Activated CD4-positive, alpha-beta T cell treated with anti-CD3 and anti-CD28 coated beads, Interleukin-2, Interleukin-6, amounts not matched to agents 100 ng/mL and 50 ng/mL, durations not matched to agents 16 hours and 8 hours (primary cell): ENCODE results near the gene CERS5.
A peak's percentile ranks its signal among the peaks of the same experiment; 100 is the strongest.
"Not testable (repeated sequence)": the region's sequence is repeated elsewhere in the genome, so short reads cannot be mapped to it uniquely, and the experiment has no call there.

Source experiments
- DNase-seq: peaks from one replicate; pipeline ENCODE4 v3.0.0-alpha.2; 2020

Gene CERS5

DNA sequence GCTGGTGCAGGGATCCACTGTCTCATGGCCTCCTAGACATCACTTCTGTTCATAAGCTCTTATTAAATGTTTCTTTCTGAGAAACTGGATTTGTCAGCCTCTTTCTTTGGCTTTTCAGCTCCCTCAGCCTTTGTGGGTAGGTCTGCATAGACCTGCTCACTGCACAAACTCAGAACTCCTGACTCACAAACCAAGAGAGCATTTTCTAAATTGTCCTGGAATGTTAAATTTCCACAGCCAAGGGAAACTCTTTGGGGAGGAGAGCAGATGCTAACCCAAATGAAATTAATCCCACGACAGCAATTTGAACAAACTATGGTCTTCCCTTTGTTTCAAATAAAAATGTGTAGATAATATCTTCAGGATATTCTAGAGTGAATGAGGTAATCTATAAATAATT, 19.5 kb upstream of the CERS5 start:
- DNase-seq, result no peak

DNA sequence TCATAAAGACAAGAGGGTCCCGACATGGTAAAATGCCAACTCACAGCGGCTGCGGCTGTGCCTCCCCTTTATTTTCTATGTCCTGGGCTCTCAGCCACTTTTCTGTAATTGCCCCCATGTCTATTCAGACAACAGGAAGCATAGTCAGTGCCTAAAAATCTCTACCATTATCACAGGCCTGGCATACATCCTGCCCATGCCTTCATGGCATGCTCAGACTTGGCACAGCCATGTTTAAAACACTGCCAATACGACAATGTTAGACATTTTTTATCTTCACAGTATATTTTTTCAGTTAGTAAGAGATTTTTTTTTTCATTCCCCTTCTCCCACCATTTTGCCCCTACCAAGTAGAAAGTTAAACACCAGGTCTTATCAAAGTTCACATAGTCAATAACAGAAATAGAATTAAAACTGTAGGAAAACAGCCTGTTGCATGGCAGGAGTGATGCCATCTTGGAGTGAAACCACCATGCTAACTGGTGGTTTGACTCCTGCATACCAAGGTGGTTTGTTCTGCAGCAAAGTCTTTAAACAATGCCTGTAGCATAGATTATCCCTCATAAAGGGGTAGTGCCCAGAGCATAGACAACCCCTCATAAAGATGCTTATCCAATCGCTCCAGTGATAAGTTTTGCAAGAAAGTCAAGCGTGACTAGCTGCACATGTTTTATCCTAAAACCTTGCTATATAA, 18.9 kb upstream of the CERS5 start:
- no peak for DNase-seq

DNA sequence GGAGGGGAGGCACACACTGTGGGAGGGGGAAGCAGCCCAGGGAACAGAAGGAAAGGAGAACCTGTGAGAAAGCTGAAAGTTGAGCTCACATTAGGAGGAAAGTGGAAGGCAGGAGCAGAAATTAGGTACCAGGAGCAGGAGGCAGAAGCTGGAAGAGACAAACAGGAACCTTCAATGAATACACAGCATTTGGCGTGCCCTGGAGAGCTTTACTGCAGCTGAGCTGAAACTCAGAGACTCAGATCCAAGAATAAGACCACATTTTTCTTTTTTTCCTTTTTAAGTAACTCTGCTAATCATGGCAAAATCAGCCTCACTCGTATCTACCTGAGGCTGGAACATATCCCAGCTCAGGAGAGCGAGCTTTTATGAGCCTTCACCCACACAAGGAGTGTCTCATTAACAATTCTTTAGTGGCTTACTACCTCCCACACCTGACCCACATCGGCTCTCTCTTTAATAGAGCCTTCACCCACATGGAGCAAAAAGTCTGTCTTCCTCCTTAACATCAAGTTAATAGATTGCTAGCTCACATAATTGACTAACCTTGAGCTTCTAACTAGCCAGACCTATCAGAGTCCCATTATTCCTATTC, 18.2 kb upstream of the CERS5 start:
- DNase-seq, result no peak

DNA sequence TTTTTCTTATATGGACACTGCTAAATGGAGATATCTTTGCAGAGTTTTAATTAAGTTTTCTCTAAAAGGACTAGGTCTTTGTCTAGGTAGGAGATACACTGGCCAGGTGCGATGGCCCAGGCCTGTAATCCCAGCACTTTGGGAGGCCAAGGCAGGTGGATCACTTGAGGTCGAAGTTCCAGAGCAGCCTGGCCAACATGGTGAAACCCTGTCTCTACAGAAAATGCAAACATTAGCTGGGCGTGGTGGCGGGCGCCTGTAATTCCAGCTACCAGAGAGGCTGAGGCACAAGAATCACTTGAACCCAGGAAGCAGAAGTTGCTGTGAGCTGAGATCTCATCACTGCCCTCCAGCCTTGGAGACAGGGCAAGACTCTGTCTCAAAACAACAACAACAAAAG, 17.1 kb upstream of the CERS5 start:
- no peak for DNase-seq

DNA sequence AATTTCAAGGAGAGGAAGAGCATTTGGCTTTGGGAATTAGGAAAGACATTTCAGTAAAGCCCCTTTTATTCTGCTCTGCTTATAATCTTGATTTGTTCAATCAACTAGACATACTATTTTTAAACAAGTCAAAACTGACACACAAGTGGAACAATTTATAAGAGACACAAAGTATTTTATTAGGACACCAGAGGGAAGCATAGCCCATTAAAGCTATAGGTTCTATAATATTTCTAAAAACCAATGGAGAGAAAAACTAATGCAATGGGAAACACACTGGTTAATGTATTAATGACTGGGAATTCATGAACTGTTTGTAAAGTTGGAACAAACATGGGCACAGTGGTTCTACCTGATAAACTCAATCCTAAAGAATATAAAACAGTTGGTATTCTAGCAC, 15.3 kb upstream of the CERS5 start:
- DNase-seq, result no peak

DNA sequence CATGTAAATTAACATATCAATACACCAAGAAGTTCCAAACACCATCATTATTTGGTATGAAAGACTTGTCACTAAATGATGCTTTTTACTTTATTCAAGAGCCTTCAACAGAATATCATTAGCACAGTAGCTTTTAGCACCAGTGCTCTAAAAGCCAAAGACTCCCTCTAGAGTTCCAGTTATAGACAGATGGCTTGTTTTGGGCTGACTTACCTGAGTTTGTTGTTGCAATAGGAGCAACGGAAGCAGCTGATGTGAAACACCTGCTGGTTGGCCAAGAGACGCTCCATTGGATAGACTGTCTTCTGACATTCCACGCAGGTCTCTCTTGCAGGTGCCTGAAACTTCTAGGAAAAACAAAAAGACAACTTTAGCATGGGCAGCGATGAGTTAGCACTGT, 14.5 kb upstream of the CERS5 start:
- no peak for DNase-seq

DNA sequence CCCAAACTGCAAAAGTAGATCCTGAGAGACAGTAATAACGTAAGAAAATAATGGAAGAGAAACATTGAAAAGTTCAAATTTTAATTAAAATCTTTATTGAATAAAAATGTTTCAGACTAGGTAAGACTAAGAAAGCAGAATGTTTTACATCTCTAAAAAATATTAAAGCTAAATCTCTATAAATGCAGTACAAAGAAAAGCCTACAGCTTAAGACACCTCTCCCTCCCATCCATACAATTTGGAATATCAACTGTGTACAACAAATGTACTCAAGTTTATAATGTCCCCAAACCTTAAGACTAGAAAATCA, 8.5 kb upstream of the CERS5 start:
- no peak for DNase-seq

DNA sequence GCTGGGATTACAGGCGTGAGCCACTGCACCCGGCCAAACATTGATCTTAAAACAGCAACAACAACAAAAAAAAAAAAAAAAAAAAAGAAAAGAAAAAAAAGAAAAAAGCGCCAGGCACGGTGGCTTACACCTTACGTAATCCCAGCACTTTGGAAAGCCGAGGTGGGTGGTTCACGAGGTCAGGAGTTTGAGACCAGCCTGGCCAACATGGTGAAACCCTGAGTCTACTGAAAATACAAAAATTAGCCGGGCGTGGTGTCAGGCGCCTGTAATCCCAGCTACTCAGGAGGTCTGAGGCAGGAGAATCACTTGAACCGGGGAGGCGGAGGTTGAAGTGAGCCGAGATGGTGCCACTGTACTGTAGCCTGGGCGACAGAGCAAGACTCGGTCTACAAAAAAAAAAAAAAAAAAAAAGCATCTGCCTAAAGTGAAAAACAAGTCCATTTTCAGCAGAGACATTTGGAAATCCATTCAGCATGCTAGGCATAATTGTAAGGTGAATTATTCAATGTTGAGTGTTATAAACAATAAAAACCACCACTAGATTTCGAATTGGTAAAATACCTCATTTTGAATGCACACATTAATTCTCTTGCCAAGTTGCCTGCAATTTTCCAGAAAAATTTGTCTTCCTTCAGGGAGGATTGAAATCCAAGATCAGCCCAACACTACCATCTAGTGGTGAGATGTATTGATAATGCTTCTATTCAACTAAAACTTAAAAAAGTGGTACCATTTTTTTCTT, 8.0 kb upstream of the CERS5 start:
- peak; percentile 56 for DNase-seq

DNA sequence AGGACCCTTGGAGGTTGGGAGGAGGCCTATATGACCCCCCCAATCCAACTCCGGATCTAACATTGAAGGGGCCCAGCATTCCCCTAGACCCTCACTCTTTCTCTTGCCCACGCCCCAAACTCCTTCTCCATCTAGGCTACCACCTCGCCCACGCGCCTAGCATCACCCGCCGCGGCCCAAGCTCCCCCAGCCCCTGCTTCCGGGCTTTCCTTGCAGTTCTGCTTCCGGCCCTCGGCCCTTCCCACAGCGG, 445 bp downstream of the CERS5 start:
- DNase-seq, result peak; percentile 67

DNA sequence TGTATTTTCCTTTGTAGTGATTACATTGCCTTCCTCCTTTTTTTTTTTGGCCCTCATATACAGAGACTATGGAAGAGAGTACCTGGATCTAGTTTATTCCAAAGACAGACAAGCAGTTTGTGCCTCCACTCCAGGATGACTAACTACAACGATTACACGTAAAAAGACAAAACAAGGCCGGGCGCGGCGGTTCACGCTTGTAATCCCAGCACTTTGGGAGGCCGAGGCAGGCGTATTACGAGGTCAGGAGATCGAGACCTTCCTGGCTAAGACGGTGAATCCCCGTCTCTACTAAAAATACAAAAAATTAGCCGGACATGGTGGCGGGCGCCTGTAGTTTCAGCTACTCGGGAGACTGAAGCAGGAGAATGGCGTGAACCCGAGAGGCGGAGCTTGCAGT, 2.2 kb downstream of the CERS5 start:
- DNase-seq, result no peak

DNA sequence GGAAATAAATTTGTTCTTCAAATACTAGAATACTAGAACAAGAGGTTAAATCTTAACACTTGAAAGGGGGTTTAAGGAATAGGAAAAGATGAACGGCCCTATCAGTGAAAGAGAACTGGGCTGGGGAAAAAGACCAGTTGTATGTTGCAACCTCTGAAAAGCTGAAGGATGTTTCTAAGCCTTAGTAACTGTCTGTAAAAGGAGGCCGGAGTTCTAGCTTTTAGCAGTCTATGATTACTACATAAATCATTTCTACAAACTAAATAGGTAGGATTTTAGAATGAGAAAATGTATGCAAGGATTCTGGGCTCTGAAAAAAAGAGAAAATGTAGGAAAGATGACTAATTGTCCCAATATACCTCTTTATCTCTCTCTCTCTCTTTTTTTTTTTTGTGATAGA, 4.9 kb downstream of the CERS5 start:
- DNase-seq, result no peak

DNA sequence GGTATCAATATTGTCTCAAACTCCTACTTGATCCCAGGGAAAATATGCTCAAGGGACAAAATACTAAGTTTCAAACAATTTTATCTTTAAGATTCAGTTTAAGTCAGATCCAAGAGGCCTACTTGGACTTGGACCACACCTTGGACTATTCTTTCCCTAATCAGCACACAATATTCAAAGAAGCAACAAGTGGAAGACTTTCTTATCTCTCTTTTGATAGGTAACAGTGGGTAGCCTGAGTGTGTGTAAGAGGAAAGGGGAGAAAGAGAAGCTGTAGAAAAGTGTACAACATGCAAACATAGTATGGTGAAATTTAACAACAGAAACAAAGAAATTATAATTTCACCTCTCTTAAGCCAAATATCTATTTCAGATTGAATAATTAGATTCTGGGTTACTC, 6.5 kb downstream of the CERS5 start:
- DNase-seq, result no peak

DNA sequence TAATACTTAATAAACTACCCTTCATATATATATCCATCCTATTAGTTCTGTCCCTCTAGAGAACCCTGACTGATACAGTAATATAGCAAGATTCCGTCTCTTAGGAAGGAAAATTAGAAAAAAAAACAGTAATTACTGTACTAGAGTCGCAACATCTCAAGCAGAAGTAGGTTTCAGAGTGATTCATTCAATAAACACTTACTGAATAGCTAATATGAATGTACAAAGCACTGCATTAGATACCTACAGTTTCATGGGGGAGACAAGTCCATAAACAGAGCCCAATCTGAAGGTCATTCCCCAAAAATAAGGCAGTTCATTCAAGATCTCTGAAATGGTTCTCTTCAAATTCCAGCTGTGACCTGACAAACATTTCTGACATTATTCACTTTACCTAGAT, 9.9 kb downstream of the CERS5 start:
- DNase-seq, result peak; percentile 20

DNA sequence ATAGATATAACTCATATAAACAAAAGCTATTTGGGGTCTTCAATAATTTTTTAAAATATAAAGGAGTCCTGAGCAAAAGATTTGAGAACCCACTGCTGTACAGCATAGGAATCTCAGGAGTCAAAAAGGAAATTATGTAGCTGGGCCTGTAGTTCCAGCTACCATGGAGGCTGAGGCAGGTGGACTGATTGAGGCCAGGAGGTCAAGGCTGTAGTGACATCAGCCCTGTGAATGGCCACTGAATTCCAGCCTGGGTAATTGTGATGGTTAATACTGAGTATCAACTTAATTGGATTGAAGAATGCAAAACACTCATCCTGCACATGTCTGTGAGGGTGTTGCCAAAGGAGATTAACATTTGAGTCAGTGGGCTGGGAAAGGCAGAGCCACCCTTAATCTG, 10.5 kb downstream of the CERS5 start:
- no peak for DNase-seq

DNA sequence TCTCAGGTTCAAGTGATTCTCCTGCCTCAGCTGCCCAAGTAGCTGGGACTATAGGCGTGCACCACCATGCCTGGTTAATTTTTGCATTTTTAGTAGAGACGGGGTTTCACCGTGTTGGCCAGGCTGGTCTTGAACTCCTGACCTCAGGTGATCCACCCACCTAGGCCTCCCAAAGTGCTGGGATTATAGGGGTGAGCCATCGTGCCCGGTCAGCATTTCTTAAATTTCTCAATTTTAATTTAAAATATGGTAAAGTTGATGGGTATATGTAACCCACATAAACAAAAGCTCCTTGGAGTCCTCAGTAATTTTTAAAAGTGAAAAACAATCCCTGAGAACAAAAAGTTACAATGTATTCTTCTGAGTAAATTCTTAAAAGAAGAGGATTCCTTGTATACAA, 12.2 kb downstream of the CERS5 start:
- not testable (repeated sequence) for DNase-seq

DNA sequence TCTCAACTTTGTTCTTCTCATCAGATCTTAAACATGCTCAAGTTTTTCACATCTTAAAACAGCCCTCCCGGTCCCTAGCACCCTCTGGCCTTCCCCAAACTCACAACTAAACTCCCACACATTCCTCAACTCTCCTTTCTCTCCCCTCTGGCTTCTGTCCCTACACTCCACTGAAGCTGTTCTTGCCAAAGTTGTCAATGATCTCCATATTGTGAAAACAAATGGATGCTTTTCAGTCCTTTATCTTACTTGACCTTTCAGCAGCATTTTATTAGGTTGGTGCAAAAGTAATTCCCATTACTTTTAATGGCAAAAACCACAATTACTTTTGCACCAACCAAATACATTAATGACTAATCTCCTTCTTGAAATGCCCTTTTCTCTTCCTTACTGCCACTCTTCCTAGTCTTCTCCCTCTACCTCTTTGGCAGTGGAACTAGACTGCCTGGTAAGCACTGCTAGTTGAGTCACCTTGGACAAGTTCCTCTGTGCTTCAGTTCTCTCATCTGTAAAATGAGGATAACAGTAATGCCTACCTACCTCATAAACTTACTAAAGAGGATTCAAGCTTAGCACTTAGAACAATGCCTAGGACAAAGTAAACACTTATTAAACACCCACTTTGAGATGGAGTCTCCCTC, 16.0 kb downstream of the CERS5 start:
- DNase-seq, result no peak

DNA sequence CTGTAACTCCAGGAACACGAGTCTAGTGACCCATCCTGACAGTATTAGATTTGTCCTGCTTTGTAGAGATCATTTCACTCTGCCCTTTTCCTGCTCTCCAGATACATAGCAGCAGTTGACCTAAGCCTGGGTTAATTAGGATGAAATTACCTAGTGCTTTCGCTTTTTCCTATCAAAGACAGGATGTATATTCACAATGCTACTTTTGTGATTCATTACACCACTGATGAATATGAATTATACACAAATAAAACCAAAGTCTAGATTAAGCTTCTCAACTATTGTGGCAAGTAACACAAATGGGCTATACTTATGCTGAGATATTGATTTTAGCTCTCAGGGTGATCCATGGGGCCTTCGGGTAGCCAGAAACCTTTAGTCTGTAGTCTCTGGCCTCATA, 17.9 kb downstream of the CERS5 start:
- DNase-seq, result peak; percentile 43

DNA sequence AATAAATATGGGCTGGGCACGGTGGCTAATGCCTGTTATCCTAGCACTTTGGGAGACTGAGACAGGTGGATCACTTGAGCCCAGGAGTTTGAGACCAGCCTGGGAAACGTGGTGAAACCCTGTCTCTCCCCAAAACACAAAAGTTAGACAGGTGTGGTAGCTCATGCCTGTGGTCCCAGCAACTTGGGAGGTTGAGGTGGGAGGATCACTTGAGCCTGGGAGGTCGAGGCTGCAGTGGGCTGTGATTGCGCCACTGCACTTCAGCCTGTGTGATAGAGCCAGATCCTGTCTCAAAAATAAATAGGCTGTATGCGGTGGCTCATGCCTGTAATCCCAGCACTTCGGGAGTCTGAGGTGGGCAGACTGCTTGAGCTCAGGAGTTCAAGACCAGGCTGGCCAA, 19.2 kb downstream of the CERS5 start:
- not testable (repeated sequence) for DNase-seq

DNA sequence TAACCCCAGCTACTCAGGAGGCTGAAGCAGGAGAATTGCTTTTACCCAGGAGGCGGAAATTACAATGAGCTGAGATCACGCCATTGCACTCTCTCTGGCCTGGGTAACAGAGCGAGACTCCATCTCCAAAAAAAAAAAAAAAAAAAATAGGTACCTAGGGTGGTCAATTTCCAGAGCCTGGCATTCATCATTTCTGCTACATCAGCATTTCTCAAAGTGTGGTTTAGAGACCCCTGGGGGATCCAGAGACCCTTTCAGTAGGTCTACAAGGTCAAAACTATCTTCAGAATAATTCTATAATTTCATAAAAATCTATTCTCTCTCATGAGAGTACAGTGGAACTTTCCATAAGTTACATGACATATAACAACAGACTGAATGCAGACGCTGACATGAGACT, 19.9 kb downstream of the CERS5 start:
- no peak for DNase-seq

DNA sequence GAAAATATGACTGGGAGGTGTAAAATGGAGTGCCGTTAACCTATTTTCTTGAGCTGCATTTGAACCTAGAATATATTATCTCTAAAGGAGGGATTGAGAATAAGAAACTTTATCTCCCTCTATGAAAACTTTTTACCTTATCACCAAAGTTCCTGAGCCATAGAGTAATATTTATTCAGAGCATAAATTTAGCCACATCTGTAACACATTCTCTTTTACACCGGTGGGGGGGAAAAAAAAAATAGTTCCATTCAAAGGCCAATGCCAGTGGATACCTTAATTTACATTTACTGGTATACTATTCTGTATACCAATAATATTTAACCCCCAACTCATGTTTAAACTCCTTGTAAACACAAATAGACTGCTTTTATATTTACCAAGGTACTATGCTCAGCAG, 21.7 kb downstream of the CERS5 start:
- DNase-seq, result no peak

DNA sequence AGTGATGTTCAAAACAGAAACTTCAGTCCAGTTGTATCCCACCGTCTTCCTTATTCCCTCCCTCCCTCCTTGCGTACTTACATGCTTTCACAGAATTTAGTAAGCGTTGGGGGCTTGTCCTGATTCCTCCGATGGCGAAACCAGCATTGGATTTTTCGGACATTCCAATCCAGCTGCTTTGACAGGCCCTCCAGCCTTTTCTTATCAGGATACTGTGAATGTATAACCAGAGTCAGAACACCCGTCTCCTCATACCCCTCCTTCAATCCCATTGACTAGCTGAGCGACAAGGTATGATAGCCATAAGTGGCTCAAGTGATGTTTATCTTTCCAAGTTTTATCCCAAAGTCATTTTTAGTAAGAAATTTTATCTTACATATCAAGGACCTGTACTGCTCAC, 24.2 kb downstream of the CERS5 start:
- DNase-seq, result no peak

DNA sequence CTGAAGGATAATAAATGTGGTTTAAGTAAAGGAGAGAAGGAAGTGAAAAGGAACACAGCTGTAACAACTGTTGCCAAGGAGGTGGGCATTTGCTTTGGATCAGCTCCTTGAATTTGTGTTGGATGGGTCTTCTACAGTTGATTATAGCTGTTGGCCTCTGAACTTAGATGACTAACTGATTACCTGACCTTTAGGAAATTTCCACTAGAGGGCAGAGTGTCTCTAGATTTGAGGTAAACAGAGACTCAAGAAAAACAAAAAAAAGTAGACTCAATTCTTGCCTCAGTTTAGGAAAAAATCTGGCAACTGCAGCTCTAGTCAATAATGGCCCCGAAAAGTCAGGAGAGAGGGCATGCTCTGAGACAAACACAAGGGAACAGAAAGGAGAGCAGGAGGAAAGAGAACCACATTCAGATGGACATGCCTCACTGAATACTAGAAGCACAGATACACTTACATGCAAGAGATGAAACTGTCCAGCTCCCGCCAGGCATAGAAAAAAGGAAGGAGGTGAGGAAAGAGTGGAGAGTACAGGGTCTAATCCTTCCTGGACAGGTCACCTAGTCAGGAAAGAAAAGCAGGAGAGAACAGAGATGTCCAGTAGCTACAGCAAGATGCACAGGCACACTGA, 34.5 kb downstream of the CERS5 start:
- DNase-seq, result peak; percentile 70

DNA sequence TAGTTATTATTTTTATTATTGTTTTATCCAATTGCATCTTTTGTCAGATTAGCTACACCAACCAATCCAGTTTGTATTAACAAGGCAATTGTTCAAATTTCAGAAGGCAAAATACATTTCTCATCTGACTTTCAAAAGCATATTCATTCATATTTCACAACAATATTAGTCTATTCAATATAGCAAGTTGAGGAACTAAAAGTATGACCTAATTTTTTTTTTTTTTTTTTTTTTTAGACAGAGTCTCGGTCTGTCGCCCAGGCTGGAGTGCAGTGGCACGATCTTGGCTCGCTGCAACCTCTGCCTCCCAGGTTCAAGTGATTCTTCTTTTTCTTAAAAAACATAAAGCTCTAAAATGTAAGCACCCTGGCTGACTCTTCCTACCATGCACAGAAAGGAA, 37.9 kb downstream of the CERS5 start:
- no peak for DNase-seq

DNA sequence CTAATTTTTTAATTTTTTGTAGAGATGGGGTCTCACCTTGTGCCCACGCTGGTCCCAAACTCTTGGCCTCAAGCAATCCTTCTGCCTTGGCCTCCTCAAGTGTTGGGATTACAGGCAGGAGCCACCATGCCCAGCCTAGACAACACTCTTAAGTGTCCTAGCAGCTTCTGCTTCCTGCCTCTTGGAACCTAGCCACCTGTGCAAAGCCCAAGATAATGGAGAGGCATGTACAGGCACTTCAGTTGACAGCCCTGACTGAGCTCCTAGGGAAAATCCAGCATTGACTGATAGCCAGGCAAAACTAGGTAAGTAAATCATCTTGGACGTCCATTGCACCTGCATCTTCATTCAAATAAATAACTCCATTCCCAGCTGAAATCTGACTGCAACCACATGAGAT, 39.6 kb downstream of the CERS5 start:
- no peak for DNase-seq
